SK-N-SH (cell line): Measurements from ENCODE around the gene B4GALNT4. TPM values are rescaled to one million over a fixed set of nuclear protein-coding genes. Genes with fewer than 3 reads are reported as not detected.

Source experiments
- CTCF ChIA-PET: fragments of 300-600, 350-600 bp; formaldehyde crosslinking; extraction: SDS; loops from one replicate; lab custom pipeline; 2021; lab: Yijun Ruan, JAX
- POLR2A ChIA-PET: fragments of 350-600 bp; sonication (Branson Sonifier 250); formaldehyde crosslinking; extraction: SDS; loops from one replicate; lab custom pipeline; 2020; ENCODE audit warnings: antibody characterized with exemption, inconsistent platforms; lab: Yijun Ruan, JAX
- DNase-seq: peaks from one replicate; pipeline ENCODE4 v3.0.0; 2012
- H2AFZ ChIP-seq: fragments of 200-600 bp; sonication (generic); 2 replicates; pipeline ENCODE4 v1.8.1; 2016; ENCODE audit warnings: antibody characterized with exemption, mild to moderate bottlenecking, low read depth
- H3F3A ChIP-seq: fragments of 200-600 bp; sonication (generic); replicated peaks from 2 replicates; pipeline ENCODE3; 2016; ENCODE audit warnings: antibody characterized with exemption, mild to moderate bottlenecking; ENCODE audit not compliant: insufficient read depth
- H3K27ac ChIP-seq, 2 experiments: fragments of 200-500 bp in 1 of 2; fragments of 200-600 bp in 1 of 2; sonication (Bioruptor generic) in 1 of 2; sonication (generic), shearing (Covaris generic) in 1 of 2; 2 replicates each; pipeline versions ENCODE4 v1.5.1 to v1.6.1; 2014 to 2016; ENCODE audit warnings: low read depth in 2 of 2, inconsistent platforms in 1 of 2, low read length in 1 of 2, mild to moderate bottlenecking in 1 of 2, mixed read lengths in 1 of 2
- H3K27me3 ChIP-seq: fragments of 200-600 bp; sonication (generic), shearing (Covaris generic); 2 replicates; pipeline ENCODE4 v1.6.1; 2016; ENCODE audit warnings: mixed run types; ENCODE audit not compliant: insufficient read depth
- H3K36me3 ChIP-seq, 2 experiments: fragments of 200-500 bp in 1 of 2; fragments of 200-600 bp in 1 of 2; sonication (Bioruptor generic) in 1 of 2; sonication (generic) in 1 of 2; replicated peaks in 1 of 2; 2 replicates each; pipeline versions ENCODE3 to v1.5.1; 2014 to 2016; ENCODE audit warnings: low read length in 1 of 2, mild to moderate bottlenecking in 1 of 2; ENCODE audit not compliant: insufficient read depth in 2 of 2, control insufficient read depth in 1 of 2
- H3K4me1 ChIP-seq, 2 experiments: fragments of 200-500 bp in 1 of 2; fragments of 200-600 bp in 1 of 2; sonication (Bioruptor generic) in 1 of 2; sonication (generic), shearing (Covaris generic) in 1 of 2; 2 replicates each; pipeline versions ENCODE4 v1.5.1 to v1.6.1; 2014 to 2016; ENCODE audit warnings: low read depth in 1 of 2, low read length in 1 of 2, mixed run types in 1 of 2; ENCODE audit not compliant: insufficient read depth in 2 of 2, control insufficient read depth in 1 of 2
- H3K4me2 ChIP-seq: fragments of 200-600 bp; sonication (generic), shearing (Covaris generic); 2 replicates; pipeline ENCODE4 v1.6.1; 2017; ENCODE audit warnings: mixed run types
- H3K4me3 ChIP-seq, 2 experiments: fragments of 200-500 bp in 1 of 2; fragments of 200-600 bp in 1 of 2; sonication (Bioruptor generic) in 1 of 2; sonication (generic), shearing (Covaris generic) in 1 of 2; 2 replicates each; pipeline versions ENCODE4 v1.5.1 to v1.8.1; 2014 to 2016; ENCODE audit warnings: low read depth in 2 of 2, inconsistent platforms in 1 of 2, low read length in 1 of 2, mild to moderate bottlenecking in 1 of 2, mixed read lengths in 1 of 2, moderate library complexity in 1 of 2
- H3K79me2 ChIP-seq: fragments of 200-600 bp; sonication (generic); 2 replicates; pipeline ENCODE4 v1.8.1; 2017; ENCODE audit warnings: mild to moderate bottlenecking; ENCODE audit not compliant: insufficient read depth
- H3K9ac ChIP-seq: fragments of 200-600 bp; sonication (generic); 2 replicates; pipeline ENCODE4 v1.6.1; 2017; ENCODE audit warnings: mixed run types
- H3K9me2 ChIP-seq: fragments of 200-600 bp; sonication (generic); 2 replicates; pipeline ENCODE4 v1.6.1; 2017; ENCODE audit warnings: mixed run types
- H3K9me3 ChIP-seq: fragments of 200-600 bp; sonication (generic); 2 replicates; pipeline ENCODE4 v1.6.1; 2017; ENCODE audit warnings: mixed run types, mild to moderate bottlenecking, moderate library complexity
- H4K20me1 ChIP-seq: fragments of 200-600 bp; sonication (generic); 2 replicates; pipeline ENCODE4 v1.6.1; 2017; ENCODE audit warnings: mild to moderate bottlenecking, mixed run types; ENCODE audit not compliant: insufficient read depth
- CHD2 ChIP-seq: fragments of 150-350 bp; IDR thresholded peaks from 2 replicates; pipeline ENCODE4 v1.6.1; 2018; ENCODE audit warnings: low read length; ENCODE audit not compliant: partially characterized antibody
- CTCF ChIP-seq: fragments of 200-600 bp; sonication (generic); IDR thresholded peaks from 2 replicates; pipeline ENCODE4 v1.6.1; 2017; ENCODE audit warnings: antibody characterized with exemption, mild to moderate bottlenecking, moderate library complexity
- EP300 ChIP-seq, 2 experiments: IDR thresholded peaks; 2 replicates each; pipeline versions ENCODE4 v1.4.0 to v1.6.1; 2012; ENCODE audit warnings: borderline replicate concordance in 1 of 2, low read depth in 1 of 2, low read length in 1 of 2
- FOSL2 ChIP-seq: IDR thresholded peaks from 2 replicates; pipeline ENCODE4 v1.4.0; 2012; ENCODE audit warnings: low read depth, mild to moderate bottlenecking, moderate library complexity, borderline replicate concordance
- GATA2 ChIP-seq: sonication (generic); formaldehyde crosslinking; IDR thresholded peaks from 2 replicates; pipeline ENCODE4 v1.5.0; 2020; ENCODE audit warnings: mild to moderate bottlenecking, missing genetic modification reagents
- JUND ChIP-seq: IDR thresholded peaks from 2 replicates; pipeline ENCODE4 v1.4.0; 2012
- MAX ChIP-seq: IDR thresholded peaks from 2 replicates; pipeline ENCODE4 v1.4.0; 2012; ENCODE audit warnings: low read depth
- MXI1 ChIP-seq: IDR thresholded peaks from 2 replicates; pipeline ENCODE4 v1.6.1; 2012; ENCODE audit warnings: mild to moderate bottlenecking, low read depth, low read length, improper control_type of control experiment
- RCOR1 ChIP-seq: fragments of 150-350 bp; IDR thresholded peaks from 2 replicates; pipeline ENCODE4 v1.6.1; 2017; ENCODE audit warnings: antibody characterized with exemption, low read length
- RFX5 ChIP-seq: IDR thresholded peaks from 2 replicates; pipeline ENCODE4 v1.6.1; 2012; ENCODE audit warnings: mild to moderate bottlenecking, improper control_type of control experiment, low read length
- SIN3A ChIP-seq: IDR thresholded peaks from 2 replicates; pipeline ENCODE4 v1.6.1; 2012; ENCODE audit warnings: low read depth, mild to moderate bottlenecking, low read length, moderate library complexity, borderline replicate concordance
- TCF12 ChIP-seq: IDR thresholded peaks from 2 replicates; pipeline ENCODE4 v1.4.0; 2012
- USF2 ChIP-seq: fragments of 150-350 bp; IDR thresholded peaks from 2 replicates; pipeline ENCODE4 v1.6.1; 2017; ENCODE audit warnings: antibody characterized with exemption, low read length, low read depth, borderline replicate concordance
- YY1 ChIP-seq: IDR thresholded peaks from 2 replicates; pipeline ENCODE4 v1.4.0; 2012; ENCODE audit warnings: low read depth, mild to moderate bottlenecking
- ZBTB33 ChIP-seq: IDR thresholded peaks from 2 replicates; pipeline ENCODE4 v1.4.0; 2012; ENCODE audit warnings: low read depth, borderline replicate concordance
- WGBS: methylation state at CpG from one replicate; pipeline ENCODE4 v1.1.6; 2017; ENCODE audit warnings: low lambda C conversion rate; 5-methylcytosine and 5-hydroxymethylcytosine counted together
- polyA plus RNA-seq, 3 experiments: library from polyadenylated mRNA; depleted of rRNA; stranded (reverse); fragments of >200 nt; gene quantifications; 2 replicates each; pipeline ENCODE4 v1.2.3, GENCODE V29; 2012

Gene B4GALNT4
- polyA plus RNA-seq, 1 of the 3 experiments (the other 2 are of a cell fraction), result 66.7 TPM

- ChIA-PET POLR2A (interaction anchor here (1.5 kb wide), 1 partner anchor 27 kb away, joined by 3 read pairs; no protein-coding TSS in a partner anchor), CTCF (interaction anchor here (1.0 to 2.0 kb wide), 5 partner anchors 12 to 120 kb away, joined by 3 to 8 read pairs (median 4); no protein-coding TSS in a partner anchor)
- Histone ChIP-seq H3K36me3 (peaks cover 0 to 10% of the 10 kb centered on the region in 2 experiments), H3F3A (peaks cover 6% of the 10 kb centered on the region), H3K27ac (peak overlapping the region in 1 of 2 experiments; percentile 64; a peak in 1 of 4 replicates), H3K9me2 (no peaks in the 10 kb centered on the region), H3K9me3 (no peaks in the 10 kb centered on the region), H4K20me1 (no peaks in the 10 kb centered on the region), H3K27me3 (no peaks in the 10 kb centered on the region), H3K79me2 (no peaks in the 10 kb centered on the region), H3K4me3 (peak overlapping the region; percentile 63 to 65), H3K9ac (peak overlapping the region; percentile 64), H3K4me1 (peaks cover 0 to 23% of the 10 kb centered on the region in 2 experiments; a peak in 1 of 4 replicates), H2AFZ (no peak overlapping the region), H3K4me2 (peak overlapping the region; percentile 94)
- peak; percentile 84 for DNase-seq
- WGBS, result 61% methylated on average over 16 of the region's 42 CpGs
- TF ChIP-seq ZBTB33, result no peak
- TF ChIP-seq RCOR1, result no peak
- TF ChIP-seq FOSL2, result no peak
- TF ChIP-seq GATA2 (CRISPR knock-in tag), result no peak
- no peak for TF ChIP-seq TCF12
- no peak for TF ChIP-seq USF2
- no peak for TF ChIP-seq CHD2
- no peak for TF ChIP-seq SIN3A
- TF ChIP-seq EP300 (IDR thresholded peaks at IDR 0.05; ENCODE audit: borderline replicate concordance in 1 of 2, low read depth in 1 of 2, low read length in 1 of 2), result no peak
- TF ChIP-seq CTCF, result no peak
- TF ChIP-seq MAX, result no peak
- no peak for TF ChIP-seq RFX5
- no peak for TF ChIP-seq MXI1
- TF ChIP-seq YY1, result no peak
- TF ChIP-seq JUND, result no peak
These were observed 1.0 kb downstream of the B4GALNT4 start for GRCh38 chr11:370070-370941.
